Measurements from ENCODE around the gene EPS8L2.

DNA sequence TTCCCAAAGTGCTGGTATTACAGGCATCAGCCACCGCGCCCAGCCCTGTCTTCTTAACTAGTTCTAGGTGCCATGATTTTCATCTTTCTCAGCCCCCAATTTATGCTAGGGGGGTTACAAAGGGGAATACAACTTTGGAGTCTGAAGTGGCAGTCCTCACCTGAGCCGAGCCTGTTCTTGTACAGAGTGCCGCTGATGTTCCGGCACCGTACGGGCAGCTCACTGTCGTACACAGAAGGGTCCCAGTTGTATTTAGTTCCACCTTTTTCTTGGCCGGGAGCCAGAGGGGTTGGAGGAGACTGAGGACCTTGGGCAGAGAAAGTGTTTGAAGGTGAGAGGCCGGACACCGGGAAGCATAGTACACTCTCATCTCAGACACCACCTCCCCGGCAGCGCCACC, 18.3 kb upstream of the EPS8L2 start:
- TF ChIP-seq POLR2AphosphoS5 (IDR thresholded peaks at IDR 0.05; ENCODE audit: low read depth) (no peak), GABPA (IDR thresholded peaks at IDR 0.05; ENCODE audit: low read depth) (no peak)
- TF ChIP-seq, protein P1, sequence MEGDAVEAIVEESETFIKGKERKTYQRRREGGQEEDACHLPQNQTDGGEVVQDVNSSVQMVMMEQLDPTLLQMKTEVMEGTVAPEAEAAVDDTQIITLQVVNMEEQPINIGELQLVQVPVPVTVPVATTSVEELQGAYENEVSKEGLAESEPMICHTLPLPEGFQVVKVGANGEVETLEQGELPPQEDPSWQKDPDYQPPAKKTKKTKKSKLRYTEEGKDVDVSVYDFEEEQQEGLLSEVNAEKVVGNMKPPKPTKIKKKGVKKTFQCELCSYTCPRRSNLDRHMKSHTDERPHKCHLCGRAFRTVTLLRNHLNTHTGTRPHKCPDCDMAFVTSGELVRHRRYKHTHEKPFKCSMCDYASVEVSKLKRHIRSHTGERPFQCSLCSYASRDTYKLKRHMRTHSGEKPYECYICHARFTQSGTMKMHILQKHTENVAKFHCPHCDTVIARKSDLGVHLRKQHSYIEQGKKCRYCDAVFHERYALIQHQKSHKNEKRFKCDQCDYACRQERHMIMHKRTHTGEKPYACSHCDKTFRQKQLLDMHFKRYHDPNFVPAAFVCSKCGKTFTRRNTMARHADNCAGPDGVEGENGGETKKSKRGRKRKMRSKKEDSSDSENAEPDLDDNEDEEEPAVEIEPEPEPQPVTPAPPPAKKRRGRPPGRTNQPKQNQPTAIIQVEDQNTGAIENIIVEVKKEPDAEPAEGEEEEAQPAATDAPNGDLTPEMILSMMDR (IDR thresholded peaks at IDR 0.05; ENCODE audit: insufficient read depth, low read length): no peak

Data from HL-60 (cell line).